IPS-18a (cell line): Measurements from ENCODE around the gene AUTS2.

Experiments used
- H3K27ac ChIP-seq: one replicate; pipeline ENCODE4 v1.5.1; 2013; ENCODE audit warnings: low read length
- H3K27me3 ChIP-seq: one replicate; pipeline ENCODE4 v1.6.1; 2013; ENCODE audit warnings: mild to moderate bottlenecking, low read length; ENCODE audit not compliant: control insufficient read depth, insufficient read depth
- H3K36me3 ChIP-seq: one replicate; pipeline ENCODE4 v1.6.1; 2013; ENCODE audit warnings: low read depth, low read length; ENCODE audit not compliant: control insufficient read depth
- H3K4me1 ChIP-seq: one replicate; pipeline ENCODE4 v1.6.1; 2013; ENCODE audit warnings: low read depth, low read length; ENCODE audit not compliant: control insufficient read depth
- H3K4me3 ChIP-seq: one replicate; pipeline ENCODE4 v1.5.1; 2013; ENCODE audit warnings: low read length
- H3K9ac ChIP-seq: one replicate; pipeline ENCODE4 v1.6.1; 2013; ENCODE audit warnings: mild to moderate bottlenecking, low read length, moderate library complexity
- H3K9me3 ChIP-seq: one replicate; pipeline ENCODE4 v1.6.1; 2013; ENCODE audit warnings: low read depth, low read length; ENCODE audit not compliant: control insufficient read depth

Gene AUTS2

DNA sequence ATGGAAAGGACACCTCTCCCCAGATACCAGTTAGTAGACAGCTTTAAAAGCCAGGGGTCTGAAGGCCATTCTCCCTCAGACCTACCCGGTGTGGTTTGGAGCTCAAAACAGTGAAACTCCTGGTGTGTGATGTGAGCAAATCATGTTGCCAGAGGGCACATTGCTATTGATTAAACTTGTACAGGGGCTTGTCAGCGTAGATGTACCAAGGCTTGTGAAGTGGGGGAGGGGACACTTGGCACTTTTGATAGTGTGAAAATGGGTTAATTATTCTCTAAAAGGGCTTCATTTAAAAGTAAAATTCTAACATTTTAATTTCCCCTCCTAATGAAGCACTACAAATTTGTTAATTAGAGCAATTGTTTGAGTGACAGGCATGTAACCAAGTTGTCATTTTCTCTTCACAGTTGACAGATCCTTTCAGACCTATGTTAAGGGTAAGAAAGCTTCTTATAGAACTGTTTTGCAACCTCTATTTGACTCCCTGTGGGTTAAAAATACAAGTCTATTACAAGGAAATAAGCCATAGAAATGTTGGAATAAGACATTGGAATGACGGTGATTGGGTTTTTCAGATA lies 1176.8 kb downstream of the AUTS2 start:
- Histone ChIP-seq H3K9me3 (no peaks in the 10 kb centered on the region), H3K36me3 (peaks cover 99% of the 10 kb centered on the region), H3K4me3 (no peak overlapping the region), H3K4me1 (peaks cover 10% of the 10 kb centered on the region), H3K27ac (no peak overlapping the region), H3K27me3 (no peaks in the 10 kb centered on the region), H3K9ac (no peak overlapping the region)

DNA sequence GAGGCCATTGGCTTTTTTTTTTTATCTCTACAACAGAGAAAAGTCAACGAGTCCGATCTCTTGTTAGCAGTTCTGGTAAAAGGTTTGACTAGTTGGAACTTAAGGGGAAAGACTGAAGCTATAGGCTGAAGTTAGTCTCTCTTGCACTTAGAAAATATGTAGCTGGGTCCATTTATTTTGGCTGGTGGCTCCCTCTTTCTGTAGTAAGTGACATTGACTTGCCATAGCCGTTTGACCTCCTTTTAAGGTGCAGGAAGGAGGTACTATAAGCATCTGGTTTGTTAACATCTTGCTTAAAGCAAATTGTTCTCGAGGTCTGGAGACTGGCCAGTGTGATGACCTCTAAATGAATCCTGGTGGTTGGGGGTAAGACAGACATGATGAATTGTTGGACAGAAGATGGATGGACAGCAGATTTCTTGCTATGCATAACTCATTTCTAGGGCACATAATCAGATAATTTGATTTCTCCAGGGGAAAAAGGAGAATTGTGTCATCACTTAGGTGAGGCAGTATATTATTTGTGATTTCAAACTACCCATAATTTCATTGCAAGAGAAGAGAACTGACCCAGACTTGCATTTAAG lies 1177.4 kb downstream of the AUTS2 start:
- Histone ChIP-seq H3K27ac (no peak overlapping the region), H3K4me1 (peaks cover 10% of the 10 kb centered on the region), H3K36me3 (peaks cover 99% of the 10 kb centered on the region), H3K9ac (no peak overlapping the region), H3K27me3 (no peaks in the 10 kb centered on the region), H3K9me3 (no peaks in the 10 kb centered on the region), H3K4me3 (no peak overlapping the region)

DNA sequence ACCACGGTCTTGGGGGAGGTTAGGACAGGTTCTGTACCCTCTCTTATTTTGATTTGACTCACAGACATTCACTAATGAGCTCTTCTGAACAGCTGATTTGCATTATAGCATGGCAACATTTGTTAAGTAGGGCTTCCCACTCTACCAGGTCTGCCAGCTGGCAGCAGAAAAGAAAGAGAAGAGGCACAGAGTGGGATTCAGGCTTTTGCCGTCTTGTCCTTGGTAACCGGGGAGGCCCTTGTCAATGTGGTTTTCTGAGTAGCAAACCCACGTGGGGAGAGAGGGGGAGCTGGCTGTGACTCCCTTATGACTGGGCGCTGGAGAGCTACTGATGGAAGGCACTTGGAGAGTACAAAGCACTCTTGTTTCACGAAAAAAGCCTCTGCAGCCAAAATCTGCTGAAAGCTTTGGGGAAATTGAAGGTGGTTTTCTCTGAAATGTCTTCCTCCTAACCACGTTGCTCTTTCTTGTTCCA lies 1178.4 kb downstream of the AUTS2 start:
- no peak overlapping the region for H3K9ac ChIP-seq
- H3K4me1 ChIP-seq, result peaks cover 8% of the 10 kb centered on the region
- no peaks in the 10 kb centered on the region for H3K27me3 ChIP-seq
- no peaks in the 10 kb centered on the region for H3K9me3 ChIP-seq
- H3K27ac ChIP-seq, result no peak overlapping the region
- no peak overlapping the region for H3K4me3 ChIP-seq
- peaks cover 98% of the 10 kb centered on the region for H3K36me3 ChIP-seq

DNA sequence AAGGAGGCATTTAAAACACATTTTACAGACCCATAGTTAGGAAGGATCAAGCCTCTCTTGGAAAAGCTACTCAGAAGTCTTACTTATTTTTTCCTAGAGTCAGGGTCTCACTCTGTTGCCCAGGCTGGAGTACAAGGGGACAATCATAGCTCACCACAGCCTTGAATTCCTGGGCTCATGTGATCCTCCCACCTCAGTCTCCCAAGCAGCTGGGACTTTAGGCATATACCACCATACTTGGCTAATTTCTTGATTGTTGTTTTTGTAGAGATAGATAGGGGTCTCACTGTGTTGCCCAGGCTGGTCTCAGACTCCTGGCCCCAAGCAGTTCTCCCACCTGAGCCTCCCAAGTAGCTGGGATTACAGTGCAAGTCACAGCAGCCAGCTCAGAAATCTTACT lies 1179.0 kb downstream of the AUTS2 start:
- no peak overlapping the region for H3K9ac ChIP-seq
- H3K27ac ChIP-seq, result no peak overlapping the region
- H3K4me1 ChIP-seq, result peaks cover 9% of the 10 kb centered on the region
- no peaks in the 10 kb centered on the region for H3K27me3 ChIP-seq
- no peaks in the 10 kb centered on the region for H3K9me3 ChIP-seq
- H3K4me3 ChIP-seq, result no peak overlapping the region
- H3K36me3 ChIP-seq, result peaks cover 98% of the 10 kb centered on the region

DNA sequence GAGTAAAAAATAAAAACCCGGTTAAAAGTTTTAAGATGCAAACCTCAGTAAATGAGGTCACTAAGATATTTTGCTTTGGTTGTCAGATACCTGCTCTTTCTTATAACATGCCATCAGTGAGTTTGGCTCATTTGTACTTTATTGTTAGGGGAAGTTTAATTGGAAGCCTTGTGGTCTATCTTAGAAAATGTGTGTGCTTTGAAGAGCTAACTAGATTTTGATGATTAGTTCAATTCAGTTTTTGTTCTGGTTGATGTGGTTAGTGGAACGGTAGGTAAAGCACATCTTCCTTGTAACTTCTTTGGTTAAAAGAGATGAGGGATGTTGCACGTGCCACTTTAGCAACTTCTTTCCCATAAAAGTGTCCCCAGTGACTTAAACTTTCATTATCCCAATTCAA lies 1180.3 kb downstream of the AUTS2 start:
- peaks cover 98% of the 10 kb centered on the region for H3K36me3 ChIP-seq
- no peak overlapping the region for H3K9ac ChIP-seq
- H3K4me3 ChIP-seq, result no peak overlapping the region
- H3K27ac ChIP-seq, result no peak overlapping the region
- no peaks in the 10 kb centered on the region for H3K27me3 ChIP-seq
- H3K9me3 ChIP-seq, result no peaks in the 10 kb centered on the region
- peaks cover 4% of the 10 kb centered on the region for H3K4me1 ChIP-seq

DNA sequence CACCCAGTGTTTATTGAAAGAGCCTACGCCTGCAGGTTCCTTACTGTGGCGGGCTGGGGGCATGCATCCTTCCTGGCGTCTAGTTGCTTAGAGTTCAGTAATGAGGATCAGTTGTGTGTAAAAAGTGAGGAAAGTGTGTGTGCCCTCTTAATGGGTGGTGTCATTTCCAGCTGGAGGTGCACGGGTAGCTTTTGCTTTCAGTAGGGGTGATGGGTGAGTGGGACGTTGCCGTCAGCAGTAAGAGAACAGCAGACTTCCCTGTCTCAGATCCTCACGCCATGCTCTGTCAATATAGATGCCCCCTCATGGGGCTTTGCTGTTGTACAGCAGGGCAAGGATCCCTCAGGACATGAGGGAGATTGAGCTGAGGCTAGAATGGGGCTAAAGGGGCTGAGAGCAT lies 1181.0 kb downstream of the AUTS2 start:
- Histone ChIP-seq H3K9ac (no peak overlapping the region), H3K9me3 (no peaks in the 10 kb centered on the region), H3K4me3 (no peak overlapping the region), H3K27ac (no peak overlapping the region), H3K36me3 (peaks cover 98% of the 10 kb centered on the region), H3K27me3 (no peaks in the 10 kb centered on the region), H3K4me1 (peaks cover 4% of the 10 kb centered on the region)

DNA sequence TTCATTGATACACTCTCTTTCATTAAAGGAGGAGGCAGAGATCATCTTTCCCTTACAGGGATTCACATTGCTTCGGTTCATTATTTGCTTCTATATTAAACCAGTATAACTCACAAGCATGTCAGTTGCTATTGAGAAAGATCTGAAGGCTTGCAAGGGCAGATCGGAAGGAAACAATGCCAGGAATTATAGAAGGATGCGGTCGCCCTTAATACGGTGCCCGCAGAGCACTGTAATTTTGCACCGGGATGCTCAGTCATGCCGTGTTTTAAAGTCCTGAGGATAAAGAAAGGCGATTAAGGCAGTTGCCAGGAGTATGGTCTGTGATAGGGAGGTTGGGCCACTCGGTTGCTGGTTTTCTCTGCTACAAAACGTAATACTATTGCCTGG lies 1183.6 kb downstream of the AUTS2 start:
- Histone ChIP-seq H3K9me3 (no peaks in the 10 kb centered on the region), H3K36me3 (peaks cover 99% of the 10 kb centered on the region), H3K4me3 (no peak overlapping the region), H3K9ac (no peak overlapping the region), H3K27ac (no peak overlapping the region), H3K4me1 (peaks cover 4% of the 10 kb centered on the region), H3K27me3 (no peaks in the 10 kb centered on the region)

DNA sequence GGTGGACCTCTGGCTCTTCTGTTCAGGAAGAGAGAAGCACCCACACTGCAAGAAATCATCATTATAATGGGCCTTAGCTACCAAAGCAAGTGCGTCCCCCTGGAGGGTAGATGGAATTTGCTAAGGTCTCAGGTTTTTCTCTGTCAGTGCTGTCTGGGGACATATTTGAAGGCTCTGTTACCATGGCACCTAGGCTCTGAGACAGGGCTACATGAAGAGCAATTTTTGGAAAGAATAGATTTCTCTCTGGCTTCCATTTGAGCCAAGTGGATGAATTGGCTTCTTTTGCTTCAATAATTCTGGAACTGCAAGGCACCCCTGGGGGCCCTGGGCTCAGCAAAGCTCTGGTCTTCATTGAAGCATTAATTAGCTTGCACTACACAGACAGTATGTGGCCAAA lies 1184.5 kb downstream of the AUTS2 start:
- H3K27me3 ChIP-seq, result no peaks in the 10 kb centered on the region
- no peaks in the 10 kb centered on the region for H3K9me3 ChIP-seq
- peaks cover 99% of the 10 kb centered on the region for H3K36me3 ChIP-seq

DNA sequence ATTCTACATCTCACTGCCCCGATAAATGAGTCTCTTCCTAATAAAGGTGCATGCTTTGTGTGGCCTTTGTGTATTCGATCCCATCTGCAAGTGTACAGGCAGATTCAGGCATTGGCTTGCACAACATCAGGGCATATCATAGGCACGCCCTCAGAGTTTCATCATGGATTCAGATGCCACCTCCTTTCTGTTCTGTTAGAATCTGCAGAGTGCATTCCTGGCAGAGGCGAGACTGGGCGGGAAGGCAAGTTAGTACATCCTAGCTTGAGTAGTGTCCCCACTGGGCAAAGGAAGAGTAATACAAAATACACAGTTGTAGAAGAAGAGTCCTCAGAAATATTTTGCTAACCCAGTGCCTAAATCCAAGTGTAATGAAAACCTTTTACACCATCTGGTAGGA lies 1187.2 kb downstream of the AUTS2 start:
- no peaks in the 10 kb centered on the region for H3K27me3 ChIP-seq
- H3K9me3 ChIP-seq, result no peaks in the 10 kb centered on the region
- H3K36me3 ChIP-seq, result peaks cover 97% of the 10 kb centered on the region
- H3K4me3 ChIP-seq, result no peak overlapping the region
- no peak overlapping the region for H3K27ac ChIP-seq
- H3K4me1 ChIP-seq, result peaks cover 4% of the 10 kb centered on the region
- no peak overlapping the region for H3K9ac ChIP-seq

More for the DNA sequence above, 1184.5 kb downstream of the AUTS2 start:
- no peak overlapping the region for H3K9ac ChIP-seq
- no peak overlapping the region for H3K27ac ChIP-seq
- H3K4me1 ChIP-seq, result peaks cover 4% of the 10 kb centered on the region
- no peak overlapping the region for H3K4me3 ChIP-seq

DNA sequence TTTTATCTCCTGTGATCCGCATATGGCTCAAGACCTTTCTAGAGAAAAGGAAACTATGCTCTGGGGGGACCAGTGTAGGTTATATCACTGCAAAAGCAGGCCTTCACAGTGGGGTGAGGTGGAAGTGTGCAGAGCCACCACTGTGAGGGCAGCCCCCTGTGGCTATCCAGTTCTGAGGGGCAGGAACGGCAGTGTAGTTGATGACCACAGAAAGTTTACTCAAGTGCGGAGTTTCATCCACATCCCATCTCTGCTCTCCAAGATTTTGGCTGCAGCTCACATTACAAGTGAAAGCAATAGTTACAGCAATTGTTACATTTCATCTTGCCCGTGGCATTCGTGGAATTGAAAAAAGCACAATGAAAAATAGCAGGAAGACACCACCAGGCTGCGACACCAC lies 1187.8 kb downstream of the AUTS2 start:
- Histone ChIP-seq H3K27ac (no peak overlapping the region), H3K4me1 (peaks cover 4% of the 10 kb centered on the region), H3K36me3 (peaks cover 97% of the 10 kb centered on the region), H3K9me3 (no peaks in the 10 kb centered on the region), H3K27me3 (no peaks in the 10 kb centered on the region), H3K9ac (no peak overlapping the region), H3K4me3 (no peak overlapping the region)

DNA sequence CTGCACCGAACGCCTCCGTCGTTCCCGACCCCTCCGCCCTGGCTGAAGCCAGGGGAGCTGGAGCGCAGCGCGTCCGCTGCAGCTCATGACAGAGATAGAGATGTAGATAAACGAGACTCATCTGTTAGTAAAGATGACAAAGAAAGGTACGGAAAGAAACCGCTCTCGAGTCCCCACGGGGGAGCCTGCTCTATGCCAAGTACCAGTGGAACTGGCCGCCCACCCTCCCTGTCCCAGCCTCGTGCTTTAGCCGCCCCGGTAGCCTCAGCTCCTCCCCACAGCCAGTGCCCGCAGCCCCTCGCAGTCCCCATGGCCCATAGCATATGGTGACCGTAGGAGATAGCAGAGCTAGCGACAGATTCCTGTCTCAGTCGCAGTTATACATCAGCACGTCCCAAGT lies 1189.0 kb downstream of the AUTS2 start:
- Histone ChIP-seq H3K27ac (no peak overlapping the region), H3K9ac (no peak overlapping the region), H3K27me3 (no peaks in the 10 kb centered on the region), H3K4me3 (no peak overlapping the region), H3K4me1 (peaks cover 2% of the 10 kb centered on the region), H3K9me3 (no peaks in the 10 kb centered on the region), H3K36me3 (peaks cover 97% of the 10 kb centered on the region)

DNA sequence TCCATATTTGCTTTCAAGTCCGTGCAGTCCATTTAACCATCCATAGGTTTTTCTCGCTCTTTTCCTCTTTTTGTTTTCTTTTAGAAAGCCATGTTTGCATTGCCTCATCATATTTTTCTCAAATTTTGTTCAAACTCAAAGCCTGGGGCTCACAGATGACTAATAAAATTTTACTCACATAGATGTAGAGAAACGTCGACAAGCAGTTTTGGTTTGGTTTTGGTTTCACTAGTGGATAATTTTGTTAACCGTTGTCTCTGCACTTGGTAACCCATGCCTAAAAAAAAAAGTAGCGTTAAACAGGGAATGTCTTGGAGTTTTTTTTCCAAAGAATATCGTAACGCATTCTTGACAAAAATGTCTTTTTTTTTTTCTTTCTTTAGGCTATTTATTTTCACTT lies 1189.5 kb downstream of the AUTS2 start:
- Histone ChIP-seq H3K4me3 (no peak overlapping the region), H3K4me1 (no peaks in the 10 kb centered on the region), H3K27me3 (no peaks in the 10 kb centered on the region), H3K9ac (no peak overlapping the region), H3K9me3 (no peaks in the 10 kb centered on the region), H3K27ac (no peak overlapping the region), H3K36me3 (peaks cover 97% of the 10 kb centered on the region)
